ENCODE data around the gene ONECUT3.

- TF ChIP-seq FOXM1 (IDR thresholded peaks at IDR 0.05; ENCODE audit: low read depth, low read length) (no peak), CTCF (IDR thresholded peaks at IDR 0.05 in 2 of 3, conservative IDR thresholded peaks at IDR 0.05 in 1 of 3; ENCODE audit: control insufficient read depth in 2 of 3, extremely low read depth in 1 of 3, insufficient read depth in 1 of 3, low read depth in 3 of 3, low read length in 3 of 3) (no peak), POLR2AphosphoS5 (IDR thresholded peaks at IDR 0.05; ENCODE audit: low read length) (no peak), PML (IDR thresholded peaks at IDR 0.05; ENCODE audit: low read length) (no peak), EP300 (IDR thresholded peaks at IDR 0.05; ENCODE audit: borderline replicate concordance in 1 of 2, control insufficient read depth in 1 of 2, low read depth in 2 of 2, low read length in 2 of 2) (no peak)
Observed at GRCh38 chr19:1751367-1752008, 1.8 kb upstream of the ONECUT3 start.
